Trophoblast cell (in vitro differentiated cells and primary cell): ENCODE data around the gene GLTP.

ENCODE experiments used
- DNase-seq, 2 donors: peaks; one replicate each; pipeline ENCODE4 v3.0.0-alpha.2; 2016
- H2AFZ ChIP-seq: 2 replicates; pipeline ENCODE4 v1.6.1; 2013; ENCODE audit warnings: low read length, moderate library complexity, mild to moderate bottlenecking; ENCODE audit not compliant: insufficient read depth, poor library complexity
- H2AK5ac ChIP-seq: 2 replicates; pipeline ENCODE4 v1.6.1; 2013; ENCODE audit warnings: mild to moderate bottlenecking, low read length
- H2BK120ac ChIP-seq: 2 replicates; pipeline ENCODE4 v1.6.1; 2013; ENCODE audit warnings: low read length, mild to moderate bottlenecking, moderate library complexity; ENCODE audit not compliant: insufficient read depth, poor library complexity
- H2BK12ac ChIP-seq: 2 replicates; pipeline ENCODE4 v1.6.1; 2013; ENCODE audit warnings: mild to moderate bottlenecking, low read length, moderate library complexity
- H2BK5ac ChIP-seq: 2 replicates; pipeline ENCODE4 v1.6.1; 2013; ENCODE audit warnings: low read length, low read depth, moderate library complexity, mild to moderate bottlenecking; ENCODE audit not compliant: poor library complexity
- H3K14ac ChIP-seq: 2 replicates; pipeline ENCODE4 v1.6.1; 2013; ENCODE audit warnings: mild to moderate bottlenecking, low read length
- H3K18ac ChIP-seq: 2 replicates; pipeline ENCODE4 v1.6.1; 2013; ENCODE audit warnings: mild to moderate bottlenecking, low read length
- H3K23ac ChIP-seq: 2 replicates; pipeline ENCODE4 v1.6.1; 2013; ENCODE audit warnings: low read length
- H3K27ac ChIP-seq: 2 replicates; pipeline ENCODE4 v1.5.1; 2013; ENCODE audit warnings: low read depth, mild to moderate bottlenecking, inconsistent platforms, low read length, moderate library complexity
- H3K27me3 ChIP-seq: 2 replicates; pipeline ENCODE4 v1.6.1; 2013; ENCODE audit warnings: inconsistent platforms, mild to moderate bottlenecking, low read length, moderate library complexity; ENCODE audit not compliant: insufficient read depth
- H3K36me3 ChIP-seq, 2 experiments: 1 replicate in 1 of 2; 2 replicates in 1 of 2; pipeline ENCODE4 v1.6.1; 2013; ENCODE audit warnings: low read length in 2 of 2, mild to moderate bottlenecking in 2 of 2, moderate library complexity in 1 of 2; ENCODE audit not compliant: insufficient read depth in 2 of 2, control insufficient read depth in 1 of 2
- H3K4ac ChIP-seq: 2 replicates; pipeline ENCODE4 v1.6.1; 2013; ENCODE audit warnings: low read depth, mild to moderate bottlenecking, low read length, moderate library complexity
- H3K4me1 ChIP-seq, 2 experiments: 1 replicate in 1 of 2; 2 replicates in 1 of 2; pipeline ENCODE4 v1.6.1; 2013; ENCODE audit warnings: low read length in 2 of 2, mild to moderate bottlenecking in 2 of 2, moderate library complexity in 1 of 2; ENCODE audit not compliant: insufficient read depth in 2 of 2, control insufficient read depth in 1 of 2
- H3K4me2 ChIP-seq: 2 replicates; pipeline ENCODE4 v1.6.1; 2013; ENCODE audit warnings: inconsistent platforms, mild to moderate bottlenecking, low read length, moderate library complexity
- H3K4me3 ChIP-seq: 2 replicates; pipeline ENCODE4 v1.5.1; 2013; ENCODE audit warnings: mild to moderate bottlenecking, low read depth, low read length, inconsistent platforms
- H3K79me1 ChIP-seq: one replicate; pipeline ENCODE4 v1.6.1; 2013; ENCODE audit warnings: low read length
- H3K79me2 ChIP-seq: 2 replicates; pipeline ENCODE4 v1.6.1; 2013; ENCODE audit warnings: low read length, mild to moderate bottlenecking; ENCODE audit not compliant: control insufficient read depth, insufficient read depth, poor library complexity
- H3K9ac ChIP-seq: 2 replicates; pipeline ENCODE4 v1.6.1; 2013; ENCODE audit warnings: mild to moderate bottlenecking, low read length
- H3K9me3 ChIP-seq: 2 replicates; pipeline ENCODE4 v1.6.1; 2013; ENCODE audit warnings: low read depth, mild to moderate bottlenecking, control low read depth, inconsistent platforms, low read length; ENCODE audit not compliant: insufficient read depth
- H4K12ac ChIP-seq: 2 replicates; pipeline ENCODE4 v1.6.1; 2013; ENCODE audit warnings: low read depth, mild to moderate bottlenecking, low read length, moderate library complexity
- H4K8ac ChIP-seq: 2 replicates; pipeline ENCODE4 v1.6.1; 2013; ENCODE audit warnings: low read depth, mild to moderate bottlenecking, low read length, moderate library complexity
- H4K91ac ChIP-seq: one replicate; pipeline ENCODE4 v1.6.1; 2013; ENCODE audit warnings: low read depth, mild to moderate bottlenecking, low read length, moderate library complexity
- WGBS: extraction: QIAGEN DNeasy Blood & Tissue Kit; methylation state at CpG from one replicate; pipeline ENCODE4 v1.1.7; 2013; ENCODE audit warnings: missing lambda C conversion rate; ENCODE audit not compliant: insufficient read length, insufficient coverage; ENCODE audit errors: extremely low coverage; 5-methylcytosine and 5-hydroxymethylcytosine counted together

Gene GLTP

DNA sequence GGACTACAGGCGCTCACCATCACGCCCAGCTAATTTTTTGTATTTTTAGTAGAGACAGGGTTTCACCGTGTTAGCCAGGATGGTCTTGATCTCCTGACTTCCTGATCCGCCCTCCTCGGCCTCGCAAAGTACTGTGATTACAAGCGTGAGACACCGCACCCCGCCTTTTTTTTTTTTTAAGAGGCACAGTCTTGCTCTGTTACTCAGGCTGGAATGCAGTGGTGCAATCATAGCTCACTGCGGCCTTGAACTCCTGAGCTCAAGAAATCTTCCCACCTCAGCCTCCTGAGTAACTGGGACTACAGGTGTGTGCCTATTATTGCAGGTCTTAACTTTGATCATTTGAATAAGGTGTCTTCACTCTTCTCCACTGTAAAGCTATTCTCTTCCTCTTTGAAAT is 5.3 kb upstream of the GLTP start:
- Histone ChIP-seq H3K4ac (no peak overlapping the region), H4K91ac (no peak overlapping the region), H3K9ac (no peak overlapping the region), H3K4me1 (peaks cover 3 to 4% of the 10 kb centered on the region in 2 experiments), H3K23ac (no peak overlapping the region), H3K14ac (no peak overlapping the region), H3K9me3 (no peaks in the 10 kb centered on the region), H4K8ac (no peak overlapping the region), H3K79me2 (no peaks in the 10 kb centered on the region), H4K12ac (no peak overlapping the region), H3K27ac (no peak overlapping the region), H3K4me3 (no peak overlapping the region), H2AK5ac (no peak overlapping the region), H3K27me3 (no peaks in the 10 kb centered on the region), H3K79me1 (no peaks in the 10 kb centered on the region), H2BK120ac (no peak overlapping the region), H3K36me3 (no peaks in the 10 kb centered on the region), H2BK5ac (no peak overlapping the region), H3K18ac (no peak overlapping the region), H2AFZ (no peak overlapping the region), H2BK12ac (no peak overlapping the region), H3K4me2 (no peak overlapping the region)
- peak in 1 of 2 donors; percentile 45 for DNase-seq
- WGBS: no CpG with 5 or more reads among the region's 10 CpGs

DNA sequence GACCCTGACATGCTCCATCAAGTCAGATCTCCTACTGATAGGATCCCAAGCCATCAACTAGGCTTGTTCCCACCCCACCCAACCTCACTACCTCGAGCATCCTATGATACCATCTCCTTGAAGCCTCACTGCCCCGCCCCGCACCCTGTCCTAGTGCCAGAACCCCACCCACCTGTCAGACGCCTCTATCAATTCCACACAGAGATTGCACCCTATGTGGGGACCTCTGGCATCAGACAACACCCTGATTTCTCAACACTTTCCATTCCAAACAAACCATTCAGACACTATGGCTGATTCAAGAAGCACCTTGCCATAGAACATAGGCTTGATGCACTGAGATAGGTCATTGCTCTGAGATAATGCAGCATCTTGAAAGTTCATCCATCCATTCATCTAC is 3.1 kb upstream of the GLTP start:
- Histone ChIP-seq H3K27ac (no peak overlapping the region), H2AK5ac (no peak overlapping the region), H3K14ac (no peak overlapping the region), H3K4ac (no peak overlapping the region), H3K4me1 (peaks cover 12% of the 10 kb centered on the region in 2 experiments), H3K9ac (no peak overlapping the region), H2BK12ac (no peak overlapping the region), H3K4me2 (no peak overlapping the region), H3K79me1 (peaks cover 5% of the 10 kb centered on the region), H3K4me3 (no peak overlapping the region), H3K36me3 (no peaks in the 10 kb centered on the region), H4K12ac (no peak overlapping the region), H3K9me3 (no peaks in the 10 kb centered on the region), H3K79me2 (peaks cover 3% of the 10 kb centered on the region), H2BK120ac (no peak overlapping the region), H2BK5ac (no peak overlapping the region), H4K91ac (no peak overlapping the region), H4K8ac (no peak overlapping the region), H3K27me3 (no peaks in the 10 kb centered on the region), H2AFZ (no peak overlapping the region), H3K23ac (no peak overlapping the region), H3K18ac (no peak overlapping the region)
- no peak for DNase-seq
- WGBS: no CpG with 5 or more reads among the region's 4 CpGs

DNA sequence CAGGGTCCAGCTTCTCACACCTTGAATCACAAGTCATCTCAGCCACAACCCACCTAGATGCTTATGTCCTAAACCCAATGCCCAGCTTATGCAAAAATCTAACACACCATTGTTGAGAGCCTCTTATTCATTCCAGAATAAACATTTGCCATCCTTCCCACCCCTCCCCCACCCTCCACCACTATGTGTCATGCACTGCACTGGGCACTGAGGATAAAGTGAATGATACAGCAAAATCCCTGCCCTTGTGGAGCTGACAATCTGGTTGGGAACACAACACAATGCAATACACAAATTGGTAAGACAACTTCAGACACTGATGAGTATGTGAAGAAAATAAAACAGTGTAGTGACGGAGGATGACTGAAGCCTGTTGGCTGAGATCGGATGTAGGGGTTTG is 1.4 kb upstream of the GLTP start:
- Histone ChIP-seq H2AK5ac (no peak overlapping the region), H2BK12ac (no peak overlapping the region), H3K4me3 (no peak overlapping the region), H3K36me3 (no peaks in the 10 kb centered on the region), H2BK120ac (no peak overlapping the region), H3K4me2 (no peak overlapping the region), H3K27ac (no peak overlapping the region), H2BK5ac (no peak overlapping the region), H3K14ac (no peak overlapping the region), H3K23ac (no peak overlapping the region), H3K18ac (no peak overlapping the region), H4K8ac (no peak overlapping the region), H4K12ac (no peak overlapping the region), H3K9ac (no peak overlapping the region), H3K9me3 (no peaks in the 10 kb centered on the region), H3K27me3 (no peaks in the 10 kb centered on the region), H4K91ac (no peak overlapping the region), H3K4ac (no peak overlapping the region), H3K79me1 (peaks cover 5% of the 10 kb centered on the region), H2AFZ (no peak overlapping the region), H3K79me2 (peaks cover 3% of the 10 kb centered on the region), H3K4me1 (peaks cover 14 to 15% of the 10 kb centered on the region in 2 experiments)
- WGBS: no CpG with 5 or more reads among the region's 2 CpGs
- no peak for DNase-seq

DNA sequence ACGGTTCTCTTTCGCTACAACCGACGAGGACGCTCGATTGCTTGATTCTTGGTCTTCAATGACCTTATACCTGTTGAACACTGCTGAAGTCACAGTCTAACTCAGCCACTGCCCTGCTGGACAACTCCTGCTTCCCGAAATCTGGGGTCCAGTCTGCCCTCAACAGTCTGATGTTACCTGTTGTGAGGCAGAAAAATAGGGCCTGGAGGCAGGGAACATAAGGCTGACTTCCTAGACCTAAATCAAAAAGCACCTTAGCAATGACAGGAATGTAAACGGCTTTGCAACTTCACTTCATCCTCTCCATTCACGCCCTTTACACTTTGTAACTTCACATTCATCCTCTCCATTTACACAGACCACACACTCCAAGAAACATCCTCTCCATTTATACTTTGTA is 597 bp upstream of the GLTP start:
- Histone ChIP-seq H3K9ac (peak overlapping the region; percentile 37), H3K79me1 (peaks cover 5% of the 10 kb centered on the region), H4K8ac (peak overlapping the region; percentile 7), H2BK12ac (no peak overlapping the region), H3K9me3 (no peaks in the 10 kb centered on the region), H4K12ac (peak overlapping the region; percentile 80), H3K4me3 (peak overlapping the region; percentile 74), H2AK5ac (no peak overlapping the region), H2BK120ac (no peak overlapping the region), H3K4me1 (peaks cover 14 to 15% of the 10 kb centered on the region in 2 experiments), H3K23ac (no peak overlapping the region), H3K18ac (peak overlapping the region; percentile 22), H3K27ac (no peak overlapping the region), H3K27me3 (no peaks in the 10 kb centered on the region), H3K79me2 (peaks cover 3% of the 10 kb centered on the region), H3K4ac (no peak overlapping the region), H3K36me3 (no peaks in the 10 kb centered on the region), H2AFZ (peak overlapping the region; percentile 91), H3K14ac (peak overlapping the region; percentile 55), H3K4me2 (peak overlapping the region; percentile 85), H2BK5ac (no peak overlapping the region), H4K91ac (no peak overlapping the region)
- WGBS: no CpG with 5 or more reads among the region's 9 CpGs
- DNase-seq: peak; percentile 51 to 64
